Mononuclear cell (primary cell): ENCODE data around the gene GRHL1. TPM values are rescaled to one million over a fixed set of nuclear protein-coding genes. Genes with fewer than 3 reads are reported as not detected.

Source experiments
- total RNA-seq: library from RNA; depleted of rRNA; stranded (reverse); fragments of >200 nt; gene quantifications from one replicate; pipeline ENCODE4 v1.2.3, GENCODE V29; 2012

The GRHL1 gene
- total RNA-seq, 1 donor = 3.9 TPM

Other genes with a start within 250 kb of the GRHL1 start
- gene TAF1B, start 108.2 kb upstream of the GRHL1 start, total RNA-seq = 13.7 TPM
- gene KLF11, start 91.9 kb downstream of the GRHL1 start, total RNA-seq = 37.7 TPM
- 0.10 TPM for gene CYS1, start 128.7 kb downstream of the GRHL1 start, total RNA-seq
- gene RRM2, start 171.0 kb downstream of the GRHL1 start, total RNA-seq = 5.5 TPM